GM21723 (cell line): ENCODE results near the gene ASPRV1.
"Not testable (repeated sequence)": the region's sequence is repeated elsewhere in the genome, so short reads cannot be mapped to it uniquely, and the experiment has no call there.

Source experiments
- ATAC-seq: cut with Tn5 transposase; IDR thresholded peaks from one replicate; pipeline ENCODE4 v1.9.1; 2021; ENCODE audit warnings: mild to moderate bottlenecking, moderate library complexity; ENCODE audit not compliant: unreplicated experiment

ASPRV1 gene

DNA sequence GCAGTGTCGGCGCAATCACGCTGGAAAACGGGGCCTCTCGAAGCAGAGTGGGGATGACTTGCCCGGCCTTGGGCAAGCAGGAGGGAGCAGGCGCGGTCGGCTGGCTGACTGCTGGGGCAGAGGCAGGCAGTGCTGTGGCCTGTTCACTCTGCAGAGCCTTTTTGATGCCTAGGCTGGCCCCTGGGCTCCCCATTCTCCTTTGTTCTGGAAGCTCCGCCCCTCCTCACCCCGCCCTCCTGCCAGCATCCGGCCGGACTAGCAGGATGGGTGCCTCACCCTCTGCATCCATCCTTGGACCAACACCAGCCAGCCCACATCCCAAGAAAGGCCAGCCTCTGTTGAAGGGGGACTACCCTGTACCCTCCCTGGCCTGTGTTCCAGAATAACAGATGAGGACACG is at the start of gene ASPRV1:
Gene ASPRV1, minus strand, starts transcription at position 136 of the 400 bp plus-strand sequence. CDS start 195 bp downstream, outside the sequence.
- no peak for ATAC-seq

DNA sequence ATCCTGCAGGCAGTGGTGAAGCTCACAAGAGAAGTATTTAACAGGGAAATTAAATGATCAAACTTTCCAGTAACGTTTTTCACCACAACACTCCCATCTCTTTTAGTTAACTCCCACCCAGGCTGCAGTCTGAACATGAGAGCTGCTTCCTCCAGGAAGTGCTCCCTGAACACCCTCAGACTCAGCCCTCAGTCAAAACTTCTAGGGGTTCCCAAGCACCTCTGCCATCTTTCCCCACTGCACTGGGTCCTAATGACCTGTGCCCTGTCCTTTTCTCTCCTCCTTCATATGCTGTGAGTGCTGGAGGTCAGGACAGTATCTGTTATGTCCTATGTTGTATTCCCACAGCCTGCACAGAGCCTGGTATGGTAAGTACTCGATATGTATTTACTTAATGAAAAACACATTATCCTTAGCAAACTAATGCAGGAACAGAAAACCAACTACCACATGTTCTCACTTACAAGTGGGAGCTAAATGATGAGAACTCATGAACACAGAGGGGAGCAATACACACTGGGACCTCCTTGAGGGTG is 49.2 kb upstream of the ASPRV1 start:
- peak; percentile 23 for ATAC-seq

DNA sequence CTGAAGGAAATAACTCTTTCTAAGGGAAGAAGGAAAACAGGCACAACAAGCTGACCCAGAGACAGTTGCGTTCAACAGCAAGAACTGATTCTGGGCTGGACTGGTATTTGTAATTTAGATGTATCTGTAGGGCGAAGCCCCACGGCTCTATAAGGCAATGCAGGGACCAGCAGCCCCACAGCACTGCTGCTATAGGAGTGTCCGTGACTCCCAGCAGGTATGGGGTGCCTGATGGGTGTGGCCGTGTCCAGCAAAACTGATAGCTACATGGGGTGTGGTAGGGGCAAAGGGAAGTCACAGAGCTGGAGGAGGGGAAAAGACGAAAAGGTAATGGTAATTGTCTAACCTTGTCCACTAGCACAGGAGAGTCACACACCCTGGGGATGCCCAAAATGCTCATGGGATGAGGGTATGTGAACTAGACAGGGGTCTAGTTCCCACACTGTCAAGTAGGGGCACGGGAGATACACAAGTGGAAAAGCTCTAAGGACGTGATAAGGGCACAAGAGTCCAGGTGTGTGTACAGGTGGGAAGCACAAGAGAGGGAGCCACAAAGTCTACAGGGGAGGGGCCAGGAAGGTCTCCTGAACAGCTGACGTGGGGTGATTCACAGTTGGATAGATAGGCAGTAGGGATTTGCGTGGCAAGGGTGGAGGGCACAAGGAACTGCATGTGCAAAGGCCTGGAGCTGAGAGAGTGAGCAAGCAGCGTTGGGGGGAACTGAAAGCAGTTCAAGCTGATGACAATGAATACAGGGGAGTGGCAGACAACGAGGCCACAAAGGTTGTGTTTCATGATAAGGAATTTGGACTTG is 48.5 kb upstream of the ASPRV1 start:
- peak; percentile 49 for ATAC-seq

DNA sequence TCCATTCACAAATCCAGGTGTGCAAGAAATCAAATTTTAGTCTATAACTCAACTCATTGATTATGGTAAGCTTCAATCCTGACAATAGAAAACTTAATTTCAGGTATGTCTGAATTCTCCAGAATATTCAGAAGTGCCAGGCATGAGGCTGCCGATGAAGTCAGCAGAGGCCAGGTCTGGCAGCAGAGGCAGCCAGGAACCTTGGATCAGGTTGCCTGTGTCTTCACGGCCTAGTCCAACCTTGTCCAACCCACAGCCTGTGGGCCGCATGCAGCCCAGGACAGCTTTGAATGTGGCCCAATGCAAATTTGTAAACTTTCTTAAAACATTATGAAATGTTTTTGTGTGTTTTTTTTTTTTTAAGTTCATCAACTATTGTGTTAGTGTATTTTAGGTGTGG is 46.9 kb upstream of the ASPRV1 start:
- no peak for ATAC-seq

DNA sequence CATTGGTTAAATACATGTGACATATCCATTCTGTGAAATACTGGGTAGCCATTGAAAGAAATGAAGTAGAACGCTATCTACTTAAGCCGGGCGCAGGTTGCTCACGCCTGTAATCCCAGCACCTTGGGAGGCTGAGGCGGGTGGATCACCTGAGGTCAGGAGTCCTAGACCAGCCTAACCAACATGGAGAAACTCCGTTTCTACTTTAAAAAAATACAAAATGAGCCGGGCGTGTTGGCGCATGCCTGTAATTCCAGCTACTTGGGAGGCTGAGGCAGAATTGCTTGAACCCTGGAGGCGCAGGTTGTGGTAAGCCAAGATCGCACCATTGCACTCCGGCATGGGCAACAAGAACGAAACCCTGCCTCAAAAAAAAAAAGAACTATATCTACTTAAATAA is 45.7 kb upstream of the ASPRV1 start:
- ATAC-seq, result no peak

DNA sequence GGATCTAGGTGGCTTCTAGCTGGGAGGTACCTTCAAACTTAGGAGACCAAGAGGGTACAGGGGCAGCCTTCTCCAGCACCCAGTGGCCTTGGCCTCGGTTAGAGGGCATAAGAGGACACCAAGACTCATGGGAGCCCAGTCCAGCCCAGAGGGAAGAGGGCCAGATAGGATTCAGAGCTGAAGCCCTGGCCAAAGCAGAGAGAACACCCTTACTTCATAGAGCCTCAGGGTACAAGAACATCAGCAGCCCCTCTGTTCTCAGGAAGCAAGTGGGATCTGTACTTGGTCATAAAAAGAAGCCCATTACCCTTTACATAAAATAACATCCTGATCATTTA is 45.0 kb upstream of the ASPRV1 start:
- no peak for ATAC-seq

DNA sequence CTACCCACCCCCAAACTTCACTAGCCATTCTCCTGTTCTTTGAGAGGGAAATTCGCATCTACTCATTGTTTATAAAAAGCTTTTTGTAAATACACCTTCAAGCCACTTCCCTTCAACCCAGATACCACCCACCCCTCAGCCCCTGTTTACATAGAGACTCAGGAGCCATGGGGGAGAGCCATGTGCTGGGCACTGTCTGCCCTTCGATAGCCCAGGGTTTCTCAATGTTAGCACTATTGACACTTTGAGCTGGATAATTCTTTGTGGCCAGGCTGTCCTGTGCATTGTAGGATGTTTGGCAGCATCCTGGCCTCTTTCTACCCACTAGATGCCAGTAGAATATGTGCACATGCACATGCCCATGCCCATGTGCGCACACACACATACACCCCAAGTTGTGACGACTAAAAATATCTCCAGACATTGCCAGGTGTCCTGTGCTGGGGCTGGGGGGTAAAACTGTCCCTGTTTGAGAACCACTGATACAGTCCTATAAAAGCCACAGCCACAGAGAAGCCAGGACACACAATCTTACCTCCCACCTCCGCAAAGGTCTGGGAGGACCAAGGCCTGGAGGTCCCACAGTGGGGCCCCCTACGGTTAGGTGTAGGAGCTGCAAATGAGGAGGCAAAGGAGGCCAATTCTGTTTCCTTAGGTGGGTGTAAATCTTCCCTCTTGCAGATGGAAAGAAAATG is 44.5 kb upstream of the ASPRV1 start:
- no peak for ATAC-seq

DNA sequence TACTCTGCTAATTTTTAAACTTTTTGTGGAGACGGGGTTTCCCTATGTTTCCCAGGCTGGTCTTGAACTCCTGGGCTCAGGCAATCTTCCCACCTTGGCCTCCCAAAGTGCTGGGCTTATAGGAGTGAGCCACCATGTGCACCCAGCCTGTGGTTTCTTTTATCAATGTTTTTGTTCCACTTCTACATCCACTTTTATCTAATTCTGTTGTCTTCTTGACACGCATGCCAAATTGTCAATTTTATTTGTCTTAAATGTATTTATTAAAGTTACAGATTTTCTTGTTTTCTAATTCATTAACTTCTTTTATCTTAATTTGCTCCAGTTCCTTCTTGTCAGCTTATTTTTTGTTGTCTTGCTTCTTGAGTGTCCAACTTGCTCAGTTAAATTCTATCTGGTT is 43.8 kb upstream of the ASPRV1 start:
- ATAC-seq, result no peak

DNA sequence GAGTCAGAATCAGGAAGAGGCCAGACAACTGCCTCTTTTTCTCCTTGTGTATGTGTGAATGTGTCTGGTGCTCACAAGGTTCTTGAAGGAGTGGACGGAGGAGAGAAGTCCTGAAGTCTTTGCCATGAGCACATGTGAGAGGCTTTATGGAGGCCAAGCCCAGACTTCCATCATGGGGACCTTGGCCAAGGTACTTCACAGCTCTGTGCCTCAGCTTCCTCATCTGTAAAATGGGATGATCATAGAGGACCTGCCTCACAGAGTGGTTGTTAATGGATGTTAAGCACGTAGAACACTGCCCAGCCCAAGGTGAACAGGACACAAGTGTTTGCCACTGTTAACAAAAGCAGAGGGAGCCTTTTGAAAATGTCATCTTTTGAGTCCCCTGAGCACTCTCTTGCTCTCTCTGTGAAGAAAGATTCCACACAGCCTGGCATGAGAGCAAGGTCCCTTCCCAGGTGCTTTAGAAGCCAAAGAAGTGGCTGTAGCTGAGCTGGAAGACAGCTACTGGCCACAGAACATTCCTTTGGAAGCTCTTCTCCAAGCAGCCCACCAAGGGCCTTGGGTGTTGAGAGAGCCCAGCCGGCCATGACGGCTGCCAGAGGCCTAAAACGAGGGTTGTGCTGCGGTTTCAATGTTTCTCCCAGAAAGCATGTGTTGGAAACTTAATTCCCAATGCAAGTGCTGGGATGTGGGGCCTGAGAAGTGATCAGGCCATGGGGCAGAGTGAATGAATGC is 41.8 kb upstream of the ASPRV1 start:
- ATAC-seq, result no peak

DNA sequence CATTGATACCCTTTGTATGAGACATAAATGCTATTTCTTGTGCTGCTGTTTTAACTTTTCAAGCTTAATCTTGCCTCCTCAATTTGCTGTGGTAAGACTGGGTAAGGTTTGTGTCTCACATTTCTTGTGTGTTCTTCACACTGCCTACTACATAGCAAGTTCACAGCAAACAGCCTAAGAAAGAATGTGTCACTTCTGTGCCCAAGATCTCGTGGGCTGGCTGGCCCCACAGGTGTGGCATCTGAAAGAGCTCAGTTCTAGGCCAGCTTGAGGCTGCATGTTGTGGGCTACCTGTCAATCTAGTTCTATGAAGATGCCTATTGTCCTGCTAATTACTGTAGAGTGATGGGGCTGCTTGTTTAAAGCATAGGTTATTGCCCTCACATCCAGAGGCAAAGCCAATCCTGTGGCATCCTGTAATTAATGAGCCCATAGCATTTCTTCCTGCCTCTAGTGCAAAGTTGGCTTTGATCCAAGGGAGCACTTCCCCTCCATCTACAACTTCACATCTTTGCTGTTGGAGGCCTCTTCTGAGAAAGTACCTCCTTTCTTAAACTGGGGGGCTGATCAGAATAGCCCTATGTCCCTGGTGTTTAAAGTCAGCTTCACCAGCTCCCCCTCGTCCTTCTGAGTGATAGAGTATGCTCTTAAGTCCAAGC is 40.9 kb upstream of the ASPRV1 start:
- no peak for ATAC-seq

DNA sequence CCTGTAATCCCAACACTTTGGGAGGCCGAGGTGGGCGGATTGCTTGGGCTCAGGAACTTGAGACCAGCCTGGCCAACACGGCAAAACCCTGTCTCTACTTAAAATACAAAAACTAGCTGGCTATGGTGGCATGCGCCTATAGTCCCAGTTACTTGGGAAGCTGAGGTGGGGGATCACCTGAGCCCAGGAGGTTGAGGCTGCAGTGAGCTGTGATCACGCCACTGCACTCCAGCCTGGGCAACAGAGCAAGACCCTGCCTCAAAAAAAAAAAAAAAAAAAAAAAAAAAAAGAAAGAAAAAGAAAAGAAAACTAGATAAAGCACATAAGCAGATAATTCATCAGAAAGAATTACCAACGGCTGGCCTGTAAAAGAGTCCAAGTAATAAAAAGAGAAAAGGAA is 39.1 kb upstream of the ASPRV1 start:
- ATAC-seq, result not testable (repeated sequence)

DNA sequence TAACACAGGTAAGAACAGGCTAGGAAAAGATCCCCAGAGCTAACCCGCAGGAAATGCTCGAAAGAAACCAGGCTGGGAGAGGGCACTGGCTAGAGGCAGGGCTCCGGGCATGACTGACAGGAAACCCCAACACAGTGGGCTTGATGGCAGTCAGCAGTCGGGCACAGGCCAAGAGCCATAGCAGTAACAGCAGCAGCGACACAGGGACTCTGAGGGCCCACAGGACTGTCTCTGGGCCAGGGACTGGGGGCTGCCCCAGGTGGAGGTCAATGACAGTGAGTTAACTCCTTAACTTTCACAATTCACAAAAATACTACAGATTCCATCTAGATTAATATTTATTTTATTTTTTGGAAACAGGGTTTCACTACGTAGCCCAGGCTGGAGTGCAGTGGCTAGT is 37.3 kb upstream of the ASPRV1 start:
- ATAC-seq, result no peak

DNA sequence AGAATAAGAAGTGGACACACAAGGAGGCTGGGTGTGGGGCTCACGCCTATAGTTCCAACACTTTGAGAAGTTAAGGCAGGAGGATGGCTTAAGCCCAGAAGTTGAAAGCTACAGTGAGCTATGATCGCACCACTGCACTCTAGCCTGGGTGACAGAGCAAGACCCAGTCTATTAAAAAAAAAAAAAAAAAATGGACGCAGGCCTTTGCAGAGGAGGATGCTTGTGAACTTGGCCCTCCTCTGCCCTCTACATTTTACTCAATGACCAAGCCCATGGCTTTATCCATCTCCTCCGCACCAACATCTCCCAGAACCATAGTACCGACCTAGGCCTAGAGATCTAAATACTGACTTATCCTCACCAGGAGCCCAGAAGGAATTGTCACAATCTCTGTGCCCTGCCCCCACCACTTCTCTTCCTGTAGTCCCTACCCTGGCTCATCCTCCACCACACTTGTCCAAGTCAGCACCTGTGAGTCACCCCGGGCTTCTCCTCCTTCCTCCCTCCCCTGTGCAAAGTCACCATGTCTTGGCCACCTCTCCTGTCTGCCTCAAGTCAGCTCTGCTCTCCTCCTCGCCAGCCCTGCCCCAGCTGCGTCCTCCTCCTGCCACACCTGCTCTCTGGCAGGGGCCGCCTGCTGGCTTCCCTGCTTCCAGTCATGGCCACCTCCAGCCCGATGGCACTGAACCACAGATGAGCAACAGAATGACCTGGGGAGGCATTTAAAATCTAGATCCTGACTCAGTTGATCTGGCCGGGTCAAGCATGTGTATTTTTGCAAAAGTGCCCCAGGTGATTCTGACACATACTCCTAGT is 35.8 kb upstream of the ASPRV1 start:
- no peak for ATAC-seq

DNA sequence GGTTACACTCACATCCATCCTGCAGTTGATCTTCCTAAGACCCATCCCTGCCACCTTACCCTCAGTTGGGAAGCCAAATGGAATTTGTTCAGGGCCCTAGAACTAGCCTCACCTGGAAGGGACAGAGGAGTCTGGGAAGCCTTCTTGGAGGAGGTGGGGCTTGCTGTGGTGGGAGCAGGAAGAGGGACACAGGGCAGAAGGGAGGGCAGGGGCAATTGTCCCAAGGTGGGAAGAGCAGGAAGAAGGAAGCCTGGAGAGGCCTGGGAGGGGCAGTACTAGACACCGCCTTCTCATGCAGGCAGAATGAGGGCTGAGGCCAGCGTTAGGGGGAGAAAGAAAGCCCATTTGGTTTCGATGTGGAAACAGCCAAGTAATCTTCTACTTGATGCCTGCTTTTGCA is 34.1 kb upstream of the ASPRV1 start:
- ATAC-seq, result no peak

DNA sequence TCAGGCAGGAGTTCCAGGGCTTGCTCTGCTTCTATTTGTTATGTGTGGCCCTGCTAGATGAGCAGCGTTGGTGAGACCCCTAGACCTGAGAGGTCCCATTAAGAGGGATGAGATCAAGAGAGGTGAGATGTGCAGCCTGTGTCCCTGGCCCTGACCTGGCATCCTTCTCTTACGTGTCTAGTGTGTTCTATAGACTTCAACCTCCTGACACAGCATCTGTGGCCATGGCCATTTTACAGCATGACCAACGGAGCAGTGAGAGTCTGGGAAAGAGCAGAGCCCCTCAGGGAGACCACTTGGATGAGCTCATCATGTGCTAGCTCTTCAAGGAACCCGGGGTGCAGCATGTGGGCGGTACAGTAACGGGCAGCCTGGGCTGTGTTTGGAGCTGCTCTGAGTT is 32.7 kb upstream of the ASPRV1 start:
- ATAC-seq, result no peak

DNA sequence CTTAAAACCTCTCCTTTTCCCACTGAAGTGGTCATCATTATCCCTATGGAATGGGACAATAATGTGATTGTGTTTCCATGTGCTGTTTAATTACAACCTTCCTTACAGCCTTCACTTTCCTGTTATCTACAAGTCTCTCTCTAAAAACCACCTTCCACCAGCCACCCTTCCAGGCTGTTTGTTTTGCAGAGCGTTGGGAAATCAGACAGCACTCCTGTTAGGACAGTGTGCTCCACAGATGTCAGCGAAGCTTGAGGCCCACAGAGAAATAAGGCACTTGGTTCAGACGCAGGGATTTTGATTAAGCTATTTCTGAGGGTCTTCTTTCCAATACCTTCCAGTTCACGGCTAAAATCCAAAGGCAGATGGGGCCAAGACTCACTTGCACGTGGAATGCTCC is 32.3 kb upstream of the ASPRV1 start:
- no peak for ATAC-seq

DNA sequence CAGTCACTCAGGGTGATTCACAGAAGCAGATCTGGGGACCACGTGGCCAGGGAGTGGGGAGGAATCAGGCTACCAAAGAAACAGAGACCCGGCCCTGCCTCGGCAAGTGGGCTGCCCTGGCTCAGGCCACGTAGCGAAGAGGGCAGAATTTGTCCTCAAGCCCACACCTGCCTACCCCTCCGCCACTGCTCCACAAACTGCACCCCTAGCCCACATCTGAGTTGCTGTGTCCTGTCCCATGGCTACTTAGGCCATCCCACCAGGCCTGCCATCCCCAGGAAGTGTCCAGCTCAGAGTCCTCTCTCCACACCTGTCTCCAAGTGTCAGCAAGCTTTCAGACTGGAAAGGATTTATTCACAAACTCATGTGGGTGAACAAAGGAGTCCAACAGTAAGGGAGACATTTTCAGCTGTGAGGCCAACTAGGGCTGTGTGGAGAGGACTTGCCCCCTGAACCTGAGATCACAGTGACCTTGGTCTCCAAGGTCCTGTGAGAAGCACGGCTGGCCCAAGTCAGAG is 31.7 kb upstream of the ASPRV1 start:
- ATAC-seq, result no peak

DNA sequence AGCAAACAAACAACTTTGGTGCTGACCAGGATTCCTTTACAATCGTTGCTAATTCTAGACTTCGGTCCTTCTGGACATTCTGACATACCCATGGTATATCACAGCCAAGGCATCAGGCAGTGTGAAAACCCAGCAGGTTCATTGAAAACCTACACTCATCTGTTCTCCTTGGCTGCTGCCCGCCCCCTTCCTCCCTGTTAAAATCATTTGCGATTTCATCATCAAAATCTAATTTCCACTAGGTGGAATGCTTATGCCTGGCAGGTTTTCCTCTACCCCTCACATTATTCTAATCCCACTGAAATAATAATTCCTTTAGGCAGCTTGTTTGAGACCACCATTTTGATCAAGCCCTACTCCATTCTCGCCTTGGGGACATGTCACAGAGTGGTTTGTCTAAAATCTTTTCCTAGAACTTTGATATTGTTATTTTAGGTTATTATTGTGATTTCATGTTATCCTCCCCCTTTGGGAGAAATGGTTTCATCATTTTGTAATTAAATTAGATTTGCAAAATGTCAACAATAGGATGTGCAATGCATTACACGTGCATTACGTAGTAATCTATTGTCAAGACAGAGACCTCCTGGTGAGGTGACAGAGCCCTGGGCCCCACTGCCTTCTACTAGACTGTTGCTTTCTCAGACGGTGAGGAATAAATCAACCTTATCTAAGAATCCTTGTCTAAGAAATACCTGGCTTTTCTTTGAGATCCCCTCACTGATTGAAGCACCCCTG is 31.0 kb upstream of the ASPRV1 start:
- no peak for ATAC-seq

DNA sequence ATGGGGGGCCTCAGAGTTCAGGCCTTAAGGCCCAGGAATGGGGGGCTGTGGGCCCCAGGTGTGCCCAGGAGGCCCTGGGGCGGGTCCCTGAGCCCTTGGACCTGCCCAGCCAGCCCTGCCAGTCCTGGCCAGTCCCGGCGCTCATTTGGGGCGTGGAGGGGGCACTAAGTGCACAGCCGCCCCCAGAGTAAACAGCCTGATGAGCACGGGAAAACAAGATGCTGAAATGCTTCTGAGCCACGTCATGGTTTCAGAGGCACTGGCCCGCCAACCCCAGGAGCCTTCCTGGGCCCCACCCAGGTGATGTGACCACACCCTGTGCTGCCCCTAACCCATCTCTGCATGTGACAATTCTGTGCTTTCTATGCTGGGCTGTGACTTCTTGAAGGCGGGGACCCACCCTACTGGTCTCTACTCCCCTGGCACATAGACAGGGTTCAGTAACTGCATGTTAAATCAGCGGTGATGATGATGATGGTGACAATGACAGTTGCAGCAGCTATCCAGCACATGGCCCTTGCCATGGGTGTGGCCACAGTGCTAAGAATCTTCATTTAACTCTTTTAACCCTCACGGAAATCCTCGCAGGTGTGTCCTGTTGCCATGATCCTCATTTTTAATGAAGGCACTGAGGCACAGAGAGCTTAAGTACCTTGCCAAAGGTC is 28.1 kb upstream of the ASPRV1 start:
- ATAC-seq, result no peak
